Measurements from ENCODE around the gene RBMS1.

DNA sequence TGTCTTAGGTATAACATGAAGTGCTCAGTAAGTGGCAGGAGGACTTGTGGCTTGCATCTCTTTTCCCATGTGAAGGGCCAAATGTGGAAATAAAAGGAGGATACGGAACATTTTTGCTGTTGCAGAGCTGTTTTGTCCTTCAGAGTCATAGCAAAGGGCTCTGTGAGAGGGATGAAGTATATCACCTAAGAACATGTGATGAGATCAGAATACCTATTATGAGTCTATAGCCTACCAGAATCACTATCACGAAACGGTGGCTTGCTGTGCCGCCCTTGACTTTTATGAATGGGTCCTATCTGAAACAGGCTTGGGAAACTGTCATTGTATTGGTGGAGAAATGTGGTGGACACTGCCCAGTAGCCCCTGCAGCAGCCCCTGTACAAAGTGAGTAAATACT lies 226.6 kb downstream of the RBMS1 start:
- TF ChIP-seq, protein P1, sequence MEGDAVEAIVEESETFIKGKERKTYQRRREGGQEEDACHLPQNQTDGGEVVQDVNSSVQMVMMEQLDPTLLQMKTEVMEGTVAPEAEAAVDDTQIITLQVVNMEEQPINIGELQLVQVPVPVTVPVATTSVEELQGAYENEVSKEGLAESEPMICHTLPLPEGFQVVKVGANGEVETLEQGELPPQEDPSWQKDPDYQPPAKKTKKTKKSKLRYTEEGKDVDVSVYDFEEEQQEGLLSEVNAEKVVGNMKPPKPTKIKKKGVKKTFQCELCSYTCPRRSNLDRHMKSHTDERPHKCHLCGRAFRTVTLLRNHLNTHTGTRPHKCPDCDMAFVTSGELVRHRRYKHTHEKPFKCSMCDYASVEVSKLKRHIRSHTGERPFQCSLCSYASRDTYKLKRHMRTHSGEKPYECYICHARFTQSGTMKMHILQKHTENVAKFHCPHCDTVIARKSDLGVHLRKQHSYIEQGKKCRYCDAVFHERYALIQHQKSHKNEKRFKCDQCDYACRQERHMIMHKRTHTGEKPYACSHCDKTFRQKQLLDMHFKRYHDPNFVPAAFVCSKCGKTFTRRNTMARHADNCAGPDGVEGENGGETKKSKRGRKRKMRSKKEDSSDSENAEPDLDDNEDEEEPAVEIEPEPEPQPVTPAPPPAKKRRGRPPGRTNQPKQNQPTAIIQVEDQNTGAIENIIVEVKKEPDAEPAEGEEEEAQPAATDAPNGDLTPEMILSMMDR (IDR thresholded peaks at IDR 0.05; ENCODE audit: low read length): no peak
- TF ChIP-seq EZH2 (optimal IDR thresholded peaks at IDR 0.05; ENCODE audit: low read depth, low read length): no peak

Measured in MM.1S (cell line).